ENCODE measurements around the gene GDF15. TPM values are rescaled to one million over a fixed set of nuclear protein-coding genes. Genes with fewer than 3 reads are reported as not detected.
"Not testable (repeated sequence)": the region's sequence is repeated elsewhere in the genome, so short reads cannot be mapped to it uniquely, and the experiment has no call there.

GDF15 gene
- polyA plus RNA-seq, 4 donors, result 1.1 to 23.7 (median 7.6) TPM

- DNase-seq (ENCODE audit: low read depth in 4 of 4, low spot score in 3 of 4), result no peak
Observed at GRCh38 chr19:18390065-18390907, 4.3 kb downstream of the GDF15 start.

GRCh38 chr19:18391509-18392075 lies 5.6 kb downstream of the GDF15 start:
- no peak for DNase-seq (ENCODE audit: low read depth in 4 of 4, low spot score in 3 of 4)

GRCh38 chr19:18392417-18392816 lies 6.5 kb downstream of the GDF15 start:
- no peak for DNase-seq (ENCODE audit: low read depth in 4 of 4, low spot score in 3 of 4)

DNA sequence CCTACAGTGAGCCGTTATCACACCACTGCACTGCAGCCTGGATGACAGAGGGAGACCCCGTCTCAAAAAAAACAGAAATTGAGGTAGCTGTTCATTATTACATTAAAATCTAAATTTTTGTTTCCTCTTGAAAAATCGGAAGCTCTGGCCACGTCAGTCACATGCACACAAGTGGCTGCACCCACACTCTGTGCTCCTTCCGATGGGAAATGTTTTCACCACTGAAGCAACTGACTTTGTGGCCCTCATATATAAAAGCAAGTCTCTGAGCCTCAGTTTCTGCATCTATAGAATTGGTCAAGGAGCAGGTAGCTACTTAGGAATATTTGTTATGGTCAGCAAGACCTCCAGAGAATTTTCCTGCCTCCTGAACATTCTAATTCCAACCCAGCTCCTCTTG lies 7.0 kb downstream of the GDF15 start:
- DNase-seq (ENCODE audit: low read depth in 4 of 4, low spot score in 3 of 4), result no peak

DNA sequence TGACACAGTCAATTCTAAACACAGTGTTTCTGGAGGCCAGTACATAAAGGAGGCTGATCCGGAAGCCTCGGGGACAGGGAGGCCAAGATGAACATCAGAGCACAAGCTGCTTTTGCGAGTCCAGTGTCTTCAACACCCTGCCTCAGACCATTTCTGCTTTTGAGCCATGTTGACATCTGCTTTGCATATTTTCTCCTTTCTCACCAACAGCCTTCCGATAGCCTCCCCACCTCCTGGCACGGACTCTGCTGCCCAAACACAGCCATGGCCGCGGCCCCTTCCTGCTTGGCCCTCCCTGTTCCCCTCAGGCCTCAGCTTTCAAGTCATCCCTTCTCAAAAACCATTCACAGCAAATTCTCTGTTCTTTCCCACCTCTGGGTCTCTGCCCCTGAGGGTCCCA lies 7.9 kb downstream of the GDF15 start:
- no peak for DNase-seq (ENCODE audit: low read depth in 4 of 4, low spot score in 3 of 4)

DNA sequence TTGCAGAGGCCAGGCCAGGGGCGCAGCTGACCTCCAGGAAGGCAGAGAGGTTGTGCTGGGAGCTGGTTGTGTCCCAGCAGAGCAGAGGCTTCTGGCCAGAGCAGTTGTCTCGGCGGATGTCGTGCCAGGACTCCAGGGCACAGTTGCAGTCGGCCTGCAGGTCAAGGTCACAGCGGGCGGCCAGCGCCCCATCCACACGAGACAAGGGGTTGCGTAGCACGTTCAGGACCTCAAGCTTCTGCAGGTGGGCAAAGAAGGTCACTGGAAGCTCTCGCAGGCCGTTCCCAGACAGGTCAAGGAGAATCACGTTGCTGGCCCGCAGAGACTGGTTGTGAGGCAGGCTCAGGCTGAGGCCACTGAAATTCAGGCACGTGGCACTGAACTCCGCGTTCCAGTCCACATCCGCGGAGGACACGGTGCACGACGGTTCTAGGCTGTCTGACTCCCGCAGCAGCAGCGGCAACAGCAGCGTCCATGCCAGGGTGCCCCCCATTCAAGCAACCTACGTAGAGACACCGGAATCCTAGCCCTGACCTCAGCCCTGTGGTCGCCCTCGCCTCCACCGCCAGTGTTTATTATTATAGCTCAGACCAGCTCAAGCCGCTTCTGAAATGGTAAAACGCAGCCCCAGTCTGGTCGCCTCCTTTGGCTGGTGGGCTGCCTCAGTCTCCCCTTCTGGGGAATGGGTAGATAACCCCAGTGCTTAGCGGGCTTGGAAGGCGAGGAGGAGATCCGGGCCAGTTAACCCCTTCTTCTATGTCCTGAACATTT lies 10.7 kb downstream of the GDF15 start:
- no peak for DNase-seq (ENCODE audit: low read depth in 4 of 4, low spot score in 3 of 4)

DNA sequence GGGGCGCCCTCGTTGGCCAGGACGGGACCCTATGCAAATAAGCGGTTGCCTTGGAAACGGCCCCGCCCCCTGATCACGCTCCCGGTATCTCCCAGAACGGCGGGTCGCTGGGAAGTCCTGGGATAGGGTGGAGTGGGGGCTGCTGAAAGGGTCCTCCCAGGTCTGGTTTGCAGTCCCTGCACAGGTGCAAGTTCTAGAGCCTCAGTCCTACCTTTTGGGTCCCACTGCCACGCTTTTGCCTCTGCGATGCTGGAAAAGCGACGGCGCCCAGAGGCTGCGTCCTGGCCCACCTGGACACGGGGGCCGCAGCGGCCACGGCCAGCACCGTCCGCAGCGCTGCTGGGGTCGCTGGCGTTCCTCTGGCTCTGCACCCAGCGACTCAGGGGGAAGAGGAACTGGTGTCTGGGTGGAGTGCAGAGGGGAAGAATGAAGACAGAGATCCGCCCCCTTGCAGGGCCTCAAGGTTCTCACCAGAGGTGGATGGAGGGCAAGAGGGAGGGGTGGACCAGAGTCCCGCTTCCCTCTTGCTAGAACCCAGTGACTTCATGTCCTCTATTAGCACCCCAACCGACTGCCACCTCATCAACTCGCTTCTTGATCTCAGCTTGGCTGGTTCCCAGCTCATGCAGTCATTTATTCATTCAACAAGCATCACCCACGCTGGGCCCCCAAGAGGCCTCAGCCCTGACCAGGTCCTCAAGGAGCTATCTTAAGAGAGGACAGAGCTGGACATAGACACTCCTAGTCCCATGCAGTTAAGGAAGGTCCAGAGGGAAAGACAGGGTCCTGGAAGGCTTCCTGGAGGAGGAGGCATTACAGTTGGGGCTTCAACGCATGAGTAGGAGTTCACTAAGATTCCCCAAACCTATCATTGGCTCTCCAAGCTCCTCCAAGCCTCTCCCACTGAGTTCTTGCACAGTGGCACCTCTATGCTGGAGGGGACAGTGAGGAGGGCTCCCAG lies 11.6 kb downstream of the GDF15 start, which contains the start of gene LRRC25:
LRRC25 (minus strand) TSS at position 381 of the 961 bp plus-strand sequence. CDS start 659 bp downstream, outside the sequence.
- no peak for DNase-seq (ENCODE audit: low read depth in 4 of 4, low spot score in 3 of 4)

DNA sequence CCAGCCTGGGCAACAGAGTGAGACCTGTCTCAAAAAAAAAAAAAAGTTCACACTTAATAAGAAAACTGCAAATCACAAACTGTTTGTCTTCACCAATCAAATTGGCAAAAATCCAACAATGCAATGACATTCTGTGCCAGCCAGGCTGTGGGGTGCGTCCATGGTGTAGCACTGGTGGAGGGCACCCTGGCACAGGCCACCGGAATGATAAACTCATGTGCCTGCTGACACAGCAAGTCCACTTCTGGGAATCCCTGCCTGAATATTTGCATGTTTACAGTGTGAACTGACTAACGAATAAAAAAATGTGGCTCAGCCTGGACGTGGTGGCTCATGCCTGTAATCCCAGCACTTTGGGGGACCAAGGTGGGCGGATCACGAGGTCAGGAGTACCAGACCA lies 13.1 kb downstream of the GDF15 start:
- no peak for DNase-seq (ENCODE audit: low read depth in 4 of 4, low spot score in 3 of 4)

GRCh38 chr19:18401580-18402112 lies 15.7 kb downstream of the GDF15 start:
- no peak for DNase-seq (ENCODE audit: low read depth in 4 of 4, low spot score in 3 of 4)

- not testable (repeated sequence) for DNase-seq (ENCODE audit: low read depth in 4 of 4, low spot score in 3 of 4)
Observed at GRCh38 chr19:18402455-18403248, 16.7 kb downstream of the GDF15 start.

- DNase-seq (ENCODE audit: low read depth in 4 of 4, low spot score in 3 of 4), result not testable (repeated sequence)
Observed at GRCh38 chr19:18405754-18406153, 19.8 kb downstream of the GDF15 start.

DNA sequence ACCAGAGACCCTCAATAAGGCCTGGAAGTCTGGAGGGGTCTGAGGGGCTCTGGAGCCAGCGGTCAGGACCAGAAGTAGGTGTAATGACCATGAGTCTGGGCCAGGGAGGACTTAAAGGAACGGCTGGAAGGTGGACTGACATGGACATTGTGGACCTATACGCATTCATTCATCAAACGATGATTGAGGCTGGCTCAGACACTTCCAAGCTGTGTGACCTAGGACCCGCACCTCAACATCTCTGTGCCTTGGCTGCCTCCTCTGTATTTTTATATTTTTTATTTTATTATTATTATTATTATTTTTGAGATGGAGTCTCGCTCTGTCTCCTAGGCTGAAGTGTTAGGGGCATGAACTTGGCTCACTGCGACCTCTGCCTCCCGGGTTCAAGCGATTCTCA lies 20.8 kb downstream of the GDF15 start:
- DNase-seq (ENCODE audit: low read depth in 4 of 4, low spot score in 3 of 4), result no peak

- DNase-seq (ENCODE audit: low read depth in 4 of 4, low spot score in 3 of 4), result no peak
Observed at GRCh38 chr19:18408053-18408476, 22.1 kb downstream of the GDF15 start.

GRCh38 chr19:18412610-18413239 lies 26.8 kb downstream of the GDF15 start:
- no peak for DNase-seq (ENCODE audit: low read depth in 4 of 4, low spot score in 3 of 4)

DNA sequence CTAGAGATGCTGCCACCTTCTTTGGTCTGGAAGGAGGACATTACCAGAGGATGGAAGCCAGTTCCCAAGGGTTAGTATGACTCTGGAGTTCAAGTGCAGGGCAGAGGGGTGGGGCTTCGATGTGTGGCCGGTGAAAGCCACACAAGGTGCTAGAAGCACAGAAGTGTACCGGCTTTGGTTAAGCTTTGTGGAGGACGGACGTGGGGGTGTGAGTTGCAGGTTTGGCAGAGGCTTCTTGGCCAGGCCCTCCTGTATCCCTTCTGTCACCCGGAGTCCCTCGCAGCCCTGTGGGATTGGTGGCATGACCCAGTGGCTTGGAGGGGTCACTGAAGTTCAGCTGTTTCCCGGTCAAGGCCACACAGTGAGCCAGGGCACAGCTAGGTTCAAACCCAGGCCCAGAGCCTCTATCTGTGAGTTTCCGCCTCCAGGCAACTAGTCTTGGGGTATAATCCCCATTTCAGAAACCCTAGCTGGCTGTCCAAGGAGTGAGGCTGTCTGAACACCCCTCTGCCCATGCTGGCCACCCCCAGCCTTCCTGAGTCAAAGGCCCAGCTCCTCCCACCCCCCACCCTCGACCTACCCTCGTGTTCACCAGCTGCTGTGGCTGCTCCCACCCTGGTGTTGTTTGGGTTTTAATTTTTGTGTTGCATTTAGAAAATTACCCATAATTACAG lies 28.7 kb downstream of the GDF15 start:
- DNase-seq (ENCODE audit: low read depth in 4 of 4, low spot score in 3 of 4), result no peak

DNA sequence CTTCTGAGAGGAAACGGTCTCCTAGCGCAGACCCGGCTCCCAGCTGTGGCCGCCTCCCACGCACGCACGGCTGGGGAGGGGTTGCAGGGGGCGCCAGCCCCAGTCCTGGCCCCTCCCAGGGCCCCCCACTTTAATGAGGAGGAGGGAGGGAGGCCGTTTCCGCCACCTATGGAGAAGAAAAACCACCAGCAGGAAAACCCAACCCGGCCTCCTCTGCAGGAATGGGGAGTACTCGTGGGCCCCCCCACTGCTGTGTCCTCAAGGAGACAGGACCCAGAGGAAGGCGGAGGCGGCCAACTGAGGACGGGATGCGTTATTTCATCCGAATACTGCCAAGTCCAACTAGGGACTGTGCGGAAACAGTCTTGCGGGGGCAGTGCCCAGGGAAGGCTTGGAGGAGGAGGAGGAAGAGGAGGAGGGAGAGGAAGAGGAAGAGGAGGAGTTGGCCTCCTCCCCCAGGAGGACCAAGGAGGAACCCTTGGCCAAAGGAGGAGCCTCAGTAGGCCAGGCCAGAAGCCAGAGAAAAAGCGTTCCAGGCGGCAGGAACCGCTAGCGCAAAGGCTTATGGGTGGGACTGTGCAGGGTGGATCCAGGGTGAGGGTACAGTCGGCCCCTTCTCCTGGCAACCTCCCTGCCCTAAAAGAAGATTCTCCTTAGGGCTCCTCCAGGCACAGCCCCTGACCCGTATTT lies 29.4 kb downstream of the GDF15 start:
- peak in 1 of 4 donors; percentile 82 for DNase-seq (ENCODE audit: low read depth in 4 of 4, low spot score in 3 of 4)

- DNase-seq (ENCODE audit: low read depth in 4 of 4, low spot score in 3 of 4), result peak; percentile 82 to 88 (median 86)
Observed at GRCh38 chr19:18416778-18417249, 30.9 kb downstream of the GDF15 start.
